Smooth muscle cell (in vitro differentiated cells): ENCODE results near the gene CEP128. TPM values are rescaled to one million over a fixed set of nuclear protein-coding genes. Genes with fewer than 3 reads are reported as not detected.

Experiments
- DNase-seq: peaks from one replicate; lab custom pipeline; 2025; ENCODE audit not compliant: unreplicated experiment; lab: John Stamatoyannopoulos, UW
- H2AFZ ChIP-seq: fragments of 200-600 bp; sonication (generic); 2 replicates; pipeline ENCODE4 v1.6.0; 2016; ENCODE audit warnings: antibody characterized with exemption, low read depth, mild to moderate bottlenecking
- H3F3A ChIP-seq: fragments of 200-600 bp; sonication (generic); 2 replicates; pipeline ENCODE4 v1.6.0; 2017; ENCODE audit warnings: antibody characterized with exemption, low read depth
- H3K27ac ChIP-seq: fragments of 200-600 bp; sonication (generic); 2 replicates; pipeline ENCODE4 v1.5.1; 2016; ENCODE audit warnings: low read depth, mild to moderate bottlenecking
- H3K27me3 ChIP-seq: fragments of 200-600 bp; sonication (generic); 2 replicates; pipeline ENCODE4 v1.6.1; 2016; ENCODE audit warnings: low read depth, mild to moderate bottlenecking
- H3K36me3 ChIP-seq: fragments of 200-600 bp; sonication (generic); 2 replicates; pipeline ENCODE4 v1.5.1; 2016; ENCODE audit warnings: low read depth
- H3K4me1 ChIP-seq: fragments of 200-600 bp; sonication (generic); 2 replicates; pipeline ENCODE4 v1.5.1; 2016; ENCODE audit warnings: low read depth
- H3K4me2 ChIP-seq: fragments of 200-600 bp; sonication (generic); 2 replicates; pipeline ENCODE4 v1.6.0; 2016; ENCODE audit warnings: mild to moderate bottlenecking
- H3K4me3 ChIP-seq: fragments of 200-600 bp; sonication (generic); 2 replicates; pipeline ENCODE4 v1.5.1; 2016; ENCODE audit warnings: mild to moderate bottlenecking
- H3K79me2 ChIP-seq: fragments of 200-600 bp; sonication (generic); 2 replicates; pipeline ENCODE4 v1.6.0; 2016; ENCODE audit warnings: low read depth, mild to moderate bottlenecking
- H3K9ac ChIP-seq: fragments of 200-600 bp; sonication (generic); 2 replicates; pipeline ENCODE4 v1.6.0; 2016; ENCODE audit warnings: low read depth
- H3K9me3 ChIP-seq: fragments of 200-600 bp; sonication (generic); replicated peaks from 2 replicates; pipeline ENCODE4 v1.5.1; 2016; ENCODE audit warnings: low read depth
- H4K20me1 ChIP-seq: fragments of 200-600 bp; sonication (generic); 2 replicates; pipeline ENCODE4 v1.6.0; 2016; ENCODE audit warnings: low read depth
- WGBS: methylation state at CpG from one replicate; pipeline ENCODE4 v1.1.7; 2016; ENCODE audit warnings: low lambda C conversion rate; 5-methylcytosine and 5-hydroxymethylcytosine counted together
- polyA plus RNA-seq: library from polyadenylated mRNA; unstranded; fragments of >200 nt; fragmentation: Nextera tagmentation; extraction: Ambion mirVana; gene quantifications from 2 replicates; pipeline ENCODE4 v1.2.1, GENCODE V29; 2016
- total RNA-seq: library from RNA; depleted of rRNA; stranded (reverse); fragments of >200 nt; gene quantifications from 2 replicates; pipeline ENCODE4 v1.2.3, GENCODE V29; 2014
- TF ChIP-seq, protein P1 (sequence below): fragments of 200-600 bp; sonication (generic); IDR thresholded peaks from 2 replicates; pipeline ENCODE4 v1.5.1; 2017; ENCODE audit warnings: borderline replicate concordance, mild to moderate bottlenecking, antibody characterized with exemption; ENCODE audit not compliant: insufficient read depth, poor library complexity, severe bottlenecking

CEP128 gene
- total and polyA plus RNA-seq, 2 experiments from 2014 or later = 2.7 to 4.4 TPM

DNA sequence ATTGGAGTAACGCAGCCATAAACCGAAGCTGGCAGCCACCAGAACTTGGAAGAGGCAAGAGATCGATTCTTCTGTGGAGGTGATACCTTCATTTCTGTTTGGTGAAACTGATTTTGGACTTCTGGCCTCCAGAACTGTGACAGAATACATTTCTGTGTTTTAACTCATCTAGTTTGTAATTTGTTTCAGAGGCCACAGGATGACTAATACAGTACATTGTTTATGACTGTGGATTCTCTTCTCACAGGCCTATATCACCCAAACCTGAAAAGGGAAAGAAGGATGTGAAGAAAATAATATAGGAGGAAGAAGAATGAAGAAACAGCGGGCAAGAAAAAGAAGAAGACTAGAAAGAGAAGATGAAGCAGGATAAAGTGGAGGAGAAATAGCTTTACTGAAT is 466.5 kb downstream of the CEP128 start:
- no peak for DNase-seq
- Histone ChIP-seq H3K27me3 (no peaks in the 10 kb centered on the region), H3K9me3 (no peaks in the 10 kb centered on the region), H3K9ac (no peak overlapping the region), H3K27ac (no peak overlapping the region), H4K20me1 (no peaks in the 10 kb centered on the region), H2AFZ (no peak overlapping the region), H3K79me2 (no peaks in the 10 kb centered on the region), H3K36me3 (no peaks in the 10 kb centered on the region), H3F3A (no peaks in the 10 kb centered on the region), H3K4me2 (no peak overlapping the region), H3K4me1 (no peaks in the 10 kb centered on the region), H3K4me3 (no peak overlapping the region)
- WGBS = 92% methylated on average over 4 of the region's 4 CpGs
- TF ChIP-seq, protein P1, sequence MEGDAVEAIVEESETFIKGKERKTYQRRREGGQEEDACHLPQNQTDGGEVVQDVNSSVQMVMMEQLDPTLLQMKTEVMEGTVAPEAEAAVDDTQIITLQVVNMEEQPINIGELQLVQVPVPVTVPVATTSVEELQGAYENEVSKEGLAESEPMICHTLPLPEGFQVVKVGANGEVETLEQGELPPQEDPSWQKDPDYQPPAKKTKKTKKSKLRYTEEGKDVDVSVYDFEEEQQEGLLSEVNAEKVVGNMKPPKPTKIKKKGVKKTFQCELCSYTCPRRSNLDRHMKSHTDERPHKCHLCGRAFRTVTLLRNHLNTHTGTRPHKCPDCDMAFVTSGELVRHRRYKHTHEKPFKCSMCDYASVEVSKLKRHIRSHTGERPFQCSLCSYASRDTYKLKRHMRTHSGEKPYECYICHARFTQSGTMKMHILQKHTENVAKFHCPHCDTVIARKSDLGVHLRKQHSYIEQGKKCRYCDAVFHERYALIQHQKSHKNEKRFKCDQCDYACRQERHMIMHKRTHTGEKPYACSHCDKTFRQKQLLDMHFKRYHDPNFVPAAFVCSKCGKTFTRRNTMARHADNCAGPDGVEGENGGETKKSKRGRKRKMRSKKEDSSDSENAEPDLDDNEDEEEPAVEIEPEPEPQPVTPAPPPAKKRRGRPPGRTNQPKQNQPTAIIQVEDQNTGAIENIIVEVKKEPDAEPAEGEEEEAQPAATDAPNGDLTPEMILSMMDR = no peak

- H3K79me2 ChIP-seq = no peaks in the 10 kb centered on the region
- H2AFZ ChIP-seq = no peak overlapping the region
- no peak overlapping the region for H3K4me3 ChIP-seq
- H3K27me3 ChIP-seq = no peaks in the 10 kb centered on the region
- H3K4me1 ChIP-seq = no peaks in the 10 kb centered on the region
- no peaks in the 10 kb centered on the region for H4K20me1 ChIP-seq
- H3K27ac ChIP-seq = no peak overlapping the region
- DNase-seq = no peak
- TF ChIP-seq, protein P1 = no peak
- no peak overlapping the region for H3K9ac ChIP-seq
- no peak overlapping the region for H3K4me2 ChIP-seq
- no peaks in the 10 kb centered on the region for H3K9me3 ChIP-seq
- 68% methylated on average over 5 of the region's 5 CpGs for WGBS
- no peaks in the 10 kb centered on the region for H3F3A ChIP-seq
- no peaks in the 10 kb centered on the region for H3K36me3 ChIP-seq
Measured at GRCh38 chr14:80468331-80469122, 473.0 kb downstream of the CEP128 start.

GRCh38 chr14:80465546-80466220 is 475.9 kb downstream of the CEP128 start:
- H3K4me1 ChIP-seq = no peaks in the 10 kb centered on the region
- no peaks in the 10 kb centered on the region for H3K27me3 ChIP-seq
- H4K20me1 ChIP-seq = no peaks in the 10 kb centered on the region
- H3K79me2 ChIP-seq = no peaks in the 10 kb centered on the region
- no peaks in the 10 kb centered on the region for H3K9me3 ChIP-seq
- H3K4me3 ChIP-seq = no peak overlapping the region
- H3K36me3 ChIP-seq = no peaks in the 10 kb centered on the region
- DNase-seq = no peak
- H3K27ac ChIP-seq = no peak overlapping the region
- 91% methylated on average over 7 of the region's 7 CpGs for WGBS
- H3F3A ChIP-seq = no peaks in the 10 kb centered on the region
- H3K4me2 ChIP-seq = no peak overlapping the region
- H3K9ac ChIP-seq = no peak overlapping the region
- TF ChIP-seq, protein P1 = no peak
- H2AFZ ChIP-seq = no peak overlapping the region
